GM19023 (cell line): Measurements from ENCODE around the gene CYP27C1.
"Not testable (repeated sequence)": the region's sequence is repeated elsewhere in the genome, so short reads cannot be mapped to it uniquely, and the experiment has no call there.

Experiments used
- ATAC-seq: cut with Tn5 transposase; IDR thresholded peaks from one replicate; pipeline ENCODE4 v1.9.1; 2021; ENCODE audit warnings: mild to moderate bottlenecking, moderate library complexity; ENCODE audit not compliant: unreplicated experiment

The CYP27C1 gene

GRCh38 chr2:127175041-127175721, 44.9 kb downstream of the CYP27C1 start:
- ATAC-seq, result no peak

GRCh38 chr2:127174640-127175039, 45.5 kb downstream of the CYP27C1 start:
- ATAC-seq, result no peak

DNA sequence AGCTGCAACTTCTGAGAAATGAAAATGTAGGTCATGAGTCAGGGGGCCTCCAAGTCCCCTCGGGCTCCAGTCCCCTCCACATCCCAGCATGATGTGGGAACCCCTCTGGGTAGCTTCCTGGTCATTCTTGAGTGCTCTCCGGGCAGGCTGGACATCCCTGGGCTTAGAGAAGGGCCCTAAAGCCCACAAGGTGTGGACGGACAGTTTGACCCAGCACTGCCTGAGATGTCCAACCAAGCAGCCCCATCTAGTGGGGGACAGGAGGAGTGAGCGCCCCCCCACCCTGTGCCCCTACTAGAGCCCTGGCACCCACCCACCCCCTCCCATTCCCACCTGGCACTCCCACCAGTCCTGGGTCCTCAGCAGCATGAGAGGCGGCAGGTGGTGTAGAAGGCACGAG, 46.0 kb downstream of the CYP27C1 start:
- no peak for ATAC-seq

- ATAC-seq, result no peak
Observed at GRCh38 chr2:127173057-127173456, 47.0 kb downstream of the CYP27C1 start.

GRCh38 chr2:127172306-127172705, 47.8 kb downstream of the CYP27C1 start:
- ATAC-seq, result no peak

- ATAC-seq, result no peak
Observed at GRCh38 chr2:127170452-127171197, 49.5 kb downstream of the CYP27C1 start.

DNA sequence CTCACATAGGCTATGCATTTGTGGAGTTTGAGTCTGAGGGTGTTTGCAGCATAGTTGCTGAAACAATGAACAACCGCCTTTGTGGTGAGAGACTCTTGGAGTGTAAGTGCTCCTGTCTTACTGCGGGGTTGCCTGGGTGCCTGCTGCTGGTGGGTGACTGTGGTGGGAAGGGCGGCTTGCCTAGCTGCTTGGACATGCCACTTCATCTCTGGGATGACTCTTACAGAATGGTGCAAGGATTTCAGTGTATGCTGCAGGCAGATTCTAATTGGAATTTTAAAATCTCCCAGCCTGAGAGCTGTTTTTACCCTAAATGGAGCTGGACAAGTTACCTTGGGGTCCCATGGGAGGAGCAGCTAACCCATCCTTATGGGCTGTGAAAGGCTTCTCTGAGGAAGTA, 50.1 kb downstream of the CYP27C1 start:
- no peak for ATAC-seq

- ATAC-seq, result no peak
Observed at GRCh38 chr2:127169066-127169660, 50.9 kb downstream of the CYP27C1 start.

- no peak for ATAC-seq
Observed at GRCh38 chr2:127166231-127166860, 53.8 kb downstream of the CYP27C1 start.

- no peak for ATAC-seq
Observed at GRCh38 chr2:127165539-127165935, 54.6 kb downstream of the CYP27C1 start.

- ATAC-seq, result no peak
Observed at GRCh38 chr2:127164761-127165538, 55.1 kb downstream of the CYP27C1 start.

- no peak for ATAC-seq
Observed at GRCh38 chr2:127163921-127164320, 56.2 kb downstream of the CYP27C1 start.

DNA sequence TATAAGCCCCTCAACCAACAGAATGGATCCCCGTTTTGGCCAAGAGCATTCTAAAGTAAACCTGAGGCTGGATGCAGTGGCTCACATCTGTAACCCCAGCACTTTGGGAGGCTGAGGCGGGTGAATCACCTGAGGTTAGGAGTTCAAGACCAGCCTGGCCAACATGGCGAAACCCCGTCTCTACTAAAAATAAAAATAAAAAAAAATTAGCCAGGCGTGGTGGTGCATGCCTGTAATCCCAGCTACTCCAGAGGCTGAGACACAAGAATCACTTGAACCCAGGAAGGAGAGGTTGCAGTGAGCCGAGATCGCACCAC, 57.1 kb downstream of the CYP27C1 start:
- not testable (repeated sequence) for ATAC-seq

DNA sequence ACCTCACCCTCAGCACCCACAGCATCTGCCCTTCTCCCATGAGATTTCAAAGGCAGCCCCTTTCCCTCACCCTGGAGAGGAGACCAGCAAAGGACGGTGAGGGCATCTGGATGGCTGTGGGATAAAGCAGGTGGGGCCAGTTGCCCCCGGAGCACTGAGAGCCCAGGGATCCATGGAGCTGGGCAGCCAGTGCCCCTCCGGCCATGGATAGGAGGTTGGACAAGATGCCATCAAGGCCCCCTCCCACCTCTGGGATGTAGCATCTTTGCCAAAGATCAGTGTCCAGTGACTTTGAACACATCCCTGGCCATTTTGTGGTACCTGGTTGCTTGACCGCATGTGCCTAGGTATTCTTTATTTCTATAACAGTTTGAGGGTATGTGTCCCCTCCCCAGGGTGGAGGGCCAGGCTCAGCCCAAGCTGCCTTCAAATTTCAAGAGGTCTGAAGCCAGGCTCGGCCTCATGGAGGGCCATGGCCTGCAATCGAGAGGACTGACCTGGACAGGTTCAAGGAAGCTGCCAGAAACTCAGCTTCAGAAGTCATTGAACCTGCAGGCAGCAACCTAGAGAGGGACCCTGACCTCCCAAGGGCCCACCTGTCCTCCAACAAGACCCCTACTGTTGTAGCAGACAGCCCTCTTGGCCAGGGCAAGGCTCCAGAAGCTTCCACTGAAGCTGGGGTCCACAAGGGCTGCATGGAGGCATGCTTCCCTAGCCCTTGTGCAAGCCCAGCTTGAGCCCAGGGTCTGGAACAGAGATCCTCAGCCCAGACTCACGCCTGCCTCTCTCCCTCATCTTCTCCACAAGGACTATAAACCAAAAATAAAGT, 57.6 kb downstream of the CYP27C1 start:
- no peak for ATAC-seq

DNA sequence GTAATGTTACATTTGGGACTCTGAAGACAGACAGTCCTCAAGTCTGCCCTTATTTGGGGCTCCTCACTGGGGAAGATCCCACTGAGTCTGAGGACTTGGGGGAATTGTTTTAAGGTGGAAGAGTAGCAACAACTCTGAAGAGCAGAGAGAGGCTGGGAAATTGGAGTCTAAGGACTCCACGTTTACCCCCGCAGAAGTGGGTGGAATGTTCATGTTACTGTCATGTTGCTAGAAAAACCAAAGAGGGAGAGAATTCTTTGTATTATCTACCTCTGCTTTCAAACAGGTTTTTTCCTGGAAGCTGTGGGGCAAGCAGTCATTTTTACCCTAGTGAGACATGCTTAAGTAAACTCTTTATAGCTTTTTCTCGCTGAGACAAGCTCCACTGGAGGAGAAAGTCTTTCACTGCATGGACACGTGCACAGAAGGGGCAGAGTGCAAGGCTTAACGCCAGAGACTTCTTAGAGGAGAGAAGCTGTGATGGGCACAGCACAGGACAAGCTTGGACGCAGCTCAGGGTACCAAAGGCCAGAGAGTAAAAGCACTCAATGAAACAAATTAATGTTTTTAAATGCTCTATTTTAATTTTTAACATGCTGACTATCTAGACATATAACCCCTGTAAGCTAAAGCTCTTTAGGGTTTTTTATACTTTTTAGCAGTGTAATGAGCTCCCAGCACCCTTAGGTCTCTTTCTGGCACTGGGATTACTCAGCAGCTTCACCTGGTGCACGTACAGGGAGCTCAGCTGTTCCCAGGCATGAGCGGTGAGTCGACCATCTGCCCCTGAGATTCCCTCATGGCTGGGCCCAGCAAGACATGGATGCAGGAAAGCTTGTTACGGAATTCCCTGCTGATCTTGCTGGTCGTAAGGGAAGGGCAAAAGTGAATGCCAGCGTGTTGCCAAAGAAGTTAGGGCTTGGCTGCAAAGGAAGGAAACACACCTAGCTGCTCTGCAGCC, 58.6 kb downstream of the CYP27C1 start:
- ATAC-seq, result no peak

DNA sequence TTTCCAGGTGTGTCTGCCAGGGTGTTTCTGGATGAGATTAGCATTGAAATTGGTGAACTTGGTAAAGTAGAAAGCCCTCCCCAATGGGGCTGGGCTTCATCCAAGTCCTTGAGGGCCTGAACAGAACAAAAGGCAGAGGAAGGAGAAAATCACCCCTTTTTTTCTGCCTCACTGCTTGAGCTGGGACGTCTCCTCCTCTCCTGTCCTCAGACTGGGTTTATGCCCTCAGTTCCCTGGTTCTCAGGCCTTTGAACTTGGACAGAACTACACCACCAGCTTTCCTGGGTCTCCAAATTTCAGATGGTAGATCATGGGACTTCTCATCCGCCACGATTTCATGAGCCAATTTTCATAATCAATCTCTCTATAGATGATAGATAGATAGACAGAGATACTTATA, 59.4 kb downstream of the CYP27C1 start:
- ATAC-seq, result no peak

DNA sequence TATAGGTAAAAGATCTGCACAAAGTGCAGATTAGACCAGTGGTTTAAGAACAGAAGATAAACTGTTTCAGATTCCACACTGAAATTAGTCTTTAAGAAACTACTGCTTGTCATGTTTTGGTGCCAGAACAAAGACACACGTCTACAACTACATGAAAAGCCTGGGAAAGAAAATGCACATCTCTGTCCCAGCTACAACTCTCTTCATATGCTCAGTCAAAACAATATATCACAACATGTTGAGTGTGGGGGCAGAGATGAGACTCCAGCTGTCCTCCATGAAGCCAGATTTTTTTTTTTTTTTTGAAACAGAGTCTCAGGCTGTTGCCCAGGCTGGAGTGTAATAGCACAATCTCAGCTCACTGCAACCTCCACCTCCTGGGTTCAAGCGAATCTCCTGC, 60.6 kb downstream of the CYP27C1 start:
- ATAC-seq, result no peak

GRCh38 chr2:127158614-127159290, 61.3 kb downstream of the CYP27C1 start:
- peak; percentile 69 for ATAC-seq
